GM12878 (cell line): ENCODE data around the gene MRTFB. TPM values are rescaled to one million over a fixed set of nuclear protein-coding genes. Genes with fewer than 3 reads are reported as not detected.

Experiments used
- ATAC-seq: fragments of 200-7000 bp; cut with Tn5 transposase; 3 replicates; pipeline ENCODE4 v1.9.1; 2020; ENCODE audit warnings: mild to moderate bottlenecking, moderate library complexity
- BruUV-seq: library from RNA; stranded (reverse); fragments of 400-500 nt; replicated peaks from 2 replicates; lab custom pipeline; 2021; lab: Mats Ljungman, UMichigan
- CTCF ChIA-PET: fragments of 300-600 bp; sonication (Branson Sonifier 250); formaldehyde crosslinking; extraction: SDS; loops from one replicate; lab custom pipeline; 2021; ENCODE audit warnings: inconsistent platforms; lab: Yijun Ruan, JAX
- POLR2A ChIA-PET: fragments of 350-600 bp; formaldehyde crosslinking; extraction: SDS; loops from one replicate; lab custom pipeline; 2021; ENCODE audit warnings: inconsistent platforms; lab: Charles Lee
- RAD21 ChIA-PET: fragments of 300-600 bp; sonication (Branson Sonifier 250); formaldehyde crosslinking; loops from one replicate; lab custom pipeline; 2023; ENCODE audit warnings: antibody characterized with exemption; ENCODE audit not compliant: unreplicated experiment; lab: Charles Lee
- SMC1A ChIA-PET: fragments of 300-600 bp; sonication (Branson Sonifier 250); formaldehyde crosslinking; loops from one replicate; lab custom pipeline; 2023; ENCODE audit not compliant: unreplicated experiment, uncharacterized antibody; lab: Charles Lee
- DNase-seq: peaks from one replicate; pipeline ENCODE4 v3.0.0-alpha.2; 2011; ENCODE audit warnings: low read depth, low spot score
- FAIRE-seq: peaks from 3 replicates; lab custom pipeline; 2011; peaks lifted over from hg19 to GRCh38; lab: Jason Lieb, UNC
- H2AFZ ChIP-seq: 2 replicates; pipeline ENCODE4 v1.6.0; 2011; ENCODE audit warnings: low read depth, low read length, control low read depth; ENCODE audit not compliant: control insufficient read depth
- H3K27ac ChIP-seq: 2 replicates; pipeline ENCODE4 v1.5.1; 2011; ENCODE audit warnings: control low read depth; ENCODE audit not compliant: control insufficient read depth, insufficient read depth
- H3K27me3 ChIP-seq, 2 experiments: replicated peaks in 1 of 2; 2 replicates each; pipeline versions ENCODE4 v1.6.0 to v1.6.1; 2011; ENCODE audit warnings: low read length in 1 of 2; ENCODE audit not compliant: control insufficient read depth in 2 of 2, insufficient read depth in 2 of 2
- H3K36me3 ChIP-seq, 2 experiments: 2 replicates each; pipeline ENCODE4 v1.5.1; 2011; ENCODE audit warnings: low read length in 1 of 2; ENCODE audit not compliant: control insufficient read depth in 2 of 2, insufficient read depth in 2 of 2
- H3K4me1 ChIP-seq: 2 replicates; pipeline ENCODE4 v1.6.1; 2011; ENCODE audit warnings: mild to moderate bottlenecking, low read length, moderate library complexity, mixed read lengths; ENCODE audit not compliant: control insufficient read depth, insufficient read depth
- H3K4me2 ChIP-seq: 2 replicates; pipeline ENCODE4 v1.6.0; 2011; ENCODE audit warnings: control low read depth; ENCODE audit not compliant: control insufficient read depth, insufficient read depth
- H3K4me3 ChIP-seq: fragments of 200-600 bp; sonication (generic); 2 replicates; pipeline ENCODE4 v1.5.1; 2016
- H3K79me2 ChIP-seq: 2 replicates; pipeline ENCODE4 v1.6.0; 2011; ENCODE audit warnings: low read length; ENCODE audit not compliant: control insufficient read depth, insufficient read depth
- H3K9ac ChIP-seq: 2 replicates; pipeline ENCODE4 v1.8.0; 2011; ENCODE audit warnings: low read length, control low read depth, mixed read lengths; ENCODE audit not compliant: control insufficient read depth, insufficient read depth
- H3K9me3 ChIP-seq: replicated peaks from 3 replicates; pipeline ENCODE4 v1.5.1; 2011; ENCODE audit warnings: mild to moderate bottlenecking, low read length; ENCODE audit not compliant: control insufficient read depth, insufficient read depth
- H4K20me1 ChIP-seq: 2 replicates; pipeline ENCODE4 v1.6.0; 2011; ENCODE audit not compliant: control insufficient read depth, insufficient read depth
- BHLHE40 ChIP-seq, 2 experiments: fragments of 450-650 bp in 1 of 2; IDR thresholded peaks; 2 replicates each; pipeline ENCODE4 v1.6.1; 2011 to 2017; ENCODE audit warnings: low read depth in 2 of 2, borderline replicate concordance in 1 of 2, improper control_type of control experiment in 1 of 2, low read length in 1 of 2, mild to moderate bottlenecking in 1 of 2
- ESRRA ChIP-seq: IDR thresholded peaks from 2 replicates; pipeline ENCODE4 v1.6.1; 2012; ENCODE audit warnings: mild to moderate bottlenecking, low read length, improper control_type of control experiment
- EZH2 ChIP-seq: IDR thresholded peaks from 2 replicates; pipeline ENCODE4 v1.6.1; 2012; ENCODE audit warnings: low read depth, mild to moderate bottlenecking, control low read depth, inconsistent platforms, low read length, borderline replicate concordance; ENCODE audit not compliant: control insufficient read depth
- FOXK2 ChIP-seq: fragments of 450-650 bp; IDR thresholded peaks from 2 replicates; pipeline ENCODE4 v1.6.1; 2017; ENCODE audit warnings: mild to moderate bottlenecking, moderate library complexity
- SIX5 ChIP-seq: IDR thresholded peaks from 2 replicates; pipeline ENCODE4 v1.6.1; 2011; ENCODE audit warnings: mild to moderate bottlenecking, low read depth, low read length, moderate library complexity; ENCODE audit not compliant: severe bottlenecking
- SMARCA5 ChIP-seq: fragments of 450-650 bp; IDR thresholded peaks from 2 replicates; pipeline ENCODE4 v1.6.1; 2017; ENCODE audit warnings: mild to moderate bottlenecking
- ZNF274 ChIP-seq: IDR thresholded peaks from one replicate; pipeline ENCODE4 v1.8.0; 2011; ENCODE audit not compliant: insufficient read length, insufficient read depth
- ZNF622 ChIP-seq: fragments of 450-650 bp; IDR thresholded peaks from 2 replicates; pipeline ENCODE4 v1.6.1; 2017; ENCODE audit warnings: mild to moderate bottlenecking, inconsistent platforms
- WGBS: methylation state at CpG from one replicate; pipeline ENCODE4 v1.1.6; 2016; ENCODE audit warnings: low lambda C conversion rate; ENCODE audit not compliant: insufficient replicate concordance, insufficient coverage; ENCODE audit errors: missing lambda C conversion rate; 5-methylcytosine and 5-hydroxymethylcytosine counted together
- in situ Hi-C: fragments of 300-500 bp; cut with MboI; formaldehyde crosslinking; loops from 9 replicates; pipeline ENCODE4 v1.14.3; 2018; ENCODE audit warnings: mixed read lengths
- intact Hi-C: fragments of 100-400 bp; cut with micrococcal nuclease; formaldehyde crosslinking; loops from one replicate; pipeline ENCODE4 v1.14.2; 2022; ENCODE audit not compliant: unreplicated experiment
- polyA plus RNA-seq, 11 experiments: library from polyadenylated mRNA; depleted of rRNA in 4 of 11; unstranded in 6 of 11; stranded (reverse) in 5 of 11; fragments of >200 nt; fragmentation: Nextera tagmentation in 4 of 11; fragmentation: Illumina TruSeq in 1 of 11; extraction: Ambion mirVana in 4 of 11; extraction: Trizol in 1 of 11; gene quantifications; 1 replicate in 1 of 11; 2 replicates in 10 of 11; pipeline versions ENCODE4 v1.2.1 to v1.2.3, GENCODE V29; 2011 to 2016; ENCODE audit warnings: inconsistent platforms in 2 of 11, missing spikeins in 2 of 11, low read depth in 1 of 11
- total RNA-seq, 4 experiments: library from RNA; depleted of rRNA in 3 of 4; stranded (reverse); fragments of >200 nt in 3 of 4; fragmentation: Illumina TruSeq in 1 of 4; extraction: Trizol in 1 of 4; gene quantifications; 2 replicates each; pipeline versions ENCODE4 v1.2.1 to v1.2.3, GENCODE V29; 2013 to 2021
- TF ChIP-seq, protein P1 (sequence below): fragments of 450-650 bp; conservative IDR thresholded peaks from 2 replicates; pipeline ENCODE4 v1.6.1; 2017; ENCODE audit warnings: mild to moderate bottlenecking, moderate library complexity

Gene MRTFB
- total and polyA plus RNA-seq, 10 of the 15 experiments (the other 5 are each of a cell fraction or from before 2014, with no cell fraction given) = 2.1 to 14.3 (median 8.0) TPM

DNA sequence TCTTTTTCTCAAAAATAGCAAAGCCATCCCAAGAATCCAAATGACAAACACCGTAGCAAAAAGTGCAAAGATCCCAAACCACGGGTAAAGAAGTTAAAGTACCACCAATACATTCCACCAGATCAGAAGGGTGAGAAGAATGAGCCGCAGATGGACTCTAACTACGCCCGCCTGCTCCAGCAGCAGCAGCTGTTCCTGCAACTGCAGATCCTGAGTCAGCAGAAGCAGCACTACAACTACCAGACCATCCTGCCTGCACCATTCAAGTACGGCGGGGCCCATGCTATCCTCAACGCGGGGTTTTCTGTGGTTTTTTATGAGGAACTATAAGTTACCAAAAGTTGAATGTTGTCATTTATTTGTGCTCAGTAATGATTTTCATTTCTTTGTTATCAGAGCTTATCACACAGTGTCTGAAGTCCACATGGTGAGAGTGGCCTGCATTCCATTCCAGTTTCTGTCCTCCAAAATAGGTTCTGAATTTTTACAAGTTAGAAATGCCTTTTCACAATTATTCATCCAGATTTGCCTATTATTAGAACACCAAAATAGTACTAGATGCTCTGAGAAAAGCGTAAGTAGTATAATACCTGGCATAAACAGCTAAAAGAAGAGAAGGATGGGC is 169.2 kb downstream of the MRTFB start:
- Histone ChIP-seq H3K27ac (no peak overlapping the region), H3K4me3 (no peak overlapping the region), H4K20me1 (no peaks in the 10 kb centered on the region), H3K4me1 (no peaks in the 10 kb centered on the region)
- CTCF ChIA-PET = interaction anchor here (1.0 to 3.8 kb wide), 3 partner anchors 10 to 320 kb away, joined by 3 to 23 read pairs (median 5); partner anchors contain the start of gene ERCC4
- DNase-seq = no peak
- TF ChIP-seq ZNF622 = no peak
- TF ChIP-seq SMARCA5 = no peak
- TF ChIP-seq BHLHE40 (IDR thresholded peaks at IDR 0.05; ENCODE audit: borderline replicate concordance in 1 of 2, low read depth in 2 of 2, low read length in 1 of 2) = no peak
- no peak for TF ChIP-seq ZNF274
- no peak for TF ChIP-seq FOXK2
- no peak for TF ChIP-seq EZH2
- no peak for TF ChIP-seq ESRRA
- TF ChIP-seq, protein P1, sequence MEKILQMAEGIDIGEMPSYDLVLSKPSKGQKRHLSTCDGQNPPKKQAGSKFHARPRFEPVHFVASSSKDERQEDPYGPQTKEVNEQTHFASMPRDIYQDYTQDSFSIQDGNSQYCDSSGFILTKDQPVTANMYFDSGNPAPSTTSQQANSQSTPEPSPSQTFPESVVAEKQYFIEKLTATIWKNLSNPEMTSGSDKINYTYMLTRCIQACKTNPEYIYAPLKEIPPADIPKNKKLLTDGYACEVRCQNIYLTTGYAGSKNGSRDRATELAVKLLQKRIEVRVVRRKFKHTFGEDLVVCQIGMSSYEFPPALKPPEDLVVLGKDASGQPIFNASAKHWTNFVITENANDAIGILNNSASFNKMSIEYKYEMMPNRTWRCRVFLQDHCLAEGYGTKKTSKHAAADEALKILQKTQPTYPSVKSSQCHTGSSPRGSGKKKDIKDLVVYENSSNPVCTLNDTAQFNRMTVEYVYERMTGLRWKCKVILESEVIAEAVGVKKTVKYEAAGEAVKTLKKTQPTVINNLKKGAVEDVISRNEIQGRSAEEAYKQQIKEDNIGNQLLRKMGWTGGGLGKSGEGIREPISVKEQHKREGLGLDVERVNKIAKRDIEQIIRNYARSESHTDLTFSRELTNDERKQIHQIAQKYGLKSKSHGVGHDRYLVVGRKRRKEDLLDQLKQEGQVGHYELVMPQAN = no peak
- TF ChIP-seq SIX5 = no peak
- TF ChIP-seq, all 136 proteins: peak for 0
- 91% methylated on average over 10 of the region's 10 CpGs for WGBS
- H3K27me3 ChIP-seq = no peaks in the 10 kb centered on the region
- peaks cover 0 to 3% of the 10 kb centered on the region in 2 experiments; a peak in 2 of 4 replicates for H3K36me3 ChIP-seq
- in situ Hi-C loops (no loop called here), intact Hi-C loops (no loop called here)
- ChIA-PET RAD21 (no interaction called here), SMC1A (interaction anchor here (0.8 to 1.8 kb wide), 2 partner anchors 10 to 316 kb away, joined by 3 to 7 read pairs; no protein-coding TSS in a partner anchor), POLR2A (no interaction called here)
- H3K79me2 ChIP-seq = no peaks in the 10 kb centered on the region
- no peak overlapping the region for H2AFZ ChIP-seq
- no peak overlapping the region for H3K9ac ChIP-seq
- FAIRE-seq = no peak
- H3K4me2 ChIP-seq = no peak overlapping the region
- no peaks in the 10 kb centered on the region for H3K9me3 ChIP-seq
- no TSS peak for BruUV-seq
- no peak for ATAC-seq
